Loucy (cell line): ENCODE data around the gene PRR20G.
A peak's percentile ranks its signal among the peaks of the same experiment; 100 is the strongest.

Experiments
- H2AFZ ChIP-seq: fragments of 200-600 bp; sonication (generic); 2 replicates; pipeline ENCODE4 v1.6.0; 2016; ENCODE audit warnings: antibody characterized with exemption, mild to moderate bottlenecking, low read length, moderate library complexity
- H3F3A ChIP-seq: fragments of 200-600 bp; 2 replicates; pipeline ENCODE4 v1.6.0; 2016; ENCODE audit warnings: antibody characterized with exemption, low read depth, mild to moderate bottlenecking
- H3K27me3 ChIP-seq: fragments of 200-600 bp; sonication (generic); 2 replicates; pipeline ENCODE4 v1.6.1; 2014; ENCODE audit warnings: low read length, mild to moderate bottlenecking; ENCODE audit not compliant: insufficient read depth, poor library complexity, severe bottlenecking
- H3K36me3 ChIP-seq: fragments of 200-600 bp; sonication (generic); 2 replicates; pipeline ENCODE4 v1.6.1; 2016; ENCODE audit warnings: low read length; ENCODE audit not compliant: insufficient read depth
- H3K4me1 ChIP-seq: fragments of 200-600 bp; sonication (generic); 2 replicates; pipeline ENCODE4 v1.5.1; 2014; ENCODE audit warnings: low read length, mild to moderate bottlenecking; ENCODE audit not compliant: insufficient read depth, poor library complexity, severe bottlenecking
- H3K4me2 ChIP-seq: fragments of 200-600 bp; sonication (generic); 2 replicates; pipeline ENCODE4 v1.6.0; 2014; ENCODE audit warnings: antibody characterized with exemption, low read length, low read depth, mild to moderate bottlenecking; ENCODE audit not compliant: poor library complexity, severe bottlenecking
- H3K4me3 ChIP-seq: fragments of 200-600 bp; sonication (generic); 2 replicates; pipeline ENCODE4 v1.5.1; 2014; ENCODE audit warnings: low read length, mild to moderate bottlenecking, mixed read lengths; ENCODE audit not compliant: poor library complexity, severe bottlenecking
- H3K79me2 ChIP-seq: fragments of 200-600 bp; sonication (generic); 2 replicates; pipeline ENCODE4 v1.6.1; 2014; ENCODE audit warnings: low read length; ENCODE audit not compliant: insufficient read depth
- H3K9ac ChIP-seq: fragments of 200-600 bp; sonication (generic); 2 replicates; pipeline ENCODE4 v1.6.0; 2014; ENCODE audit warnings: mild to moderate bottlenecking, low read depth, low read length, moderate library complexity; ENCODE audit not compliant: poor library complexity, severe bottlenecking
- H3K9me2 ChIP-seq: fragments of 200-600 bp; sonication (generic); replicated peaks from 2 replicates; pipeline ENCODE4 v1.6.1; 2016; ENCODE audit warnings: low read depth, low read length, mixed read lengths
- H3K9me3 ChIP-seq: fragments of 200-600 bp; sonication (generic); 2 replicates; pipeline ENCODE4 v1.6.1; 2014; ENCODE audit warnings: mild to moderate bottlenecking, antibody characterized with exemption, low read length, low read depth; ENCODE audit not compliant: insufficient read depth
- H4K20me1 ChIP-seq: fragments of 200-600 bp; sonication (generic); 2 replicates; pipeline ENCODE4 v1.6.0; 2014; ENCODE audit warnings: antibody characterized with exemption, low read length, mild to moderate bottlenecking; ENCODE audit not compliant: insufficient read depth, poor library complexity, severe bottlenecking
- CTCF ChIP-seq: fragments of 200-600 bp; sonication (generic); conservative IDR thresholded peaks from 2 replicates; pipeline ENCODE4 v1.5.1; 2014; ENCODE audit warnings: mild to moderate bottlenecking, antibody characterized with exemption, low read length
- EZH2phosphoT487 ChIP-seq: fragments of 200-600 bp; IDR thresholded peaks from 2 replicates; pipeline ENCODE4 v1.6.1; 2018; ENCODE audit warnings: antibody characterized with exemption, mild to moderate bottlenecking, moderate library complexity, borderline replicate concordance

PRR20G gene

GRCh38 chr3:127291114-127291513, 3.3 kb upstream of the PRR20G start:
- Histone ChIP-seq H3K4me1 (no peaks in the 10 kb centered on the region), H3K4me3 (no peak overlapping the region)
- no peak for TF ChIP-seq CTCF
- no peak for TF ChIP-seq EZH2phosphoT487

GRCh38 chr3:127289706-127290575, 2.1 kb upstream of the PRR20G start:
- TF ChIP-seq EZH2phosphoT487, result no peak
- TF ChIP-seq CTCF, result no peak
- H3K9me3 ChIP-seq, result no peaks in the 10 kb centered on the region
- no peaks in the 10 kb centered on the region for H3F3A ChIP-seq
- H4K20me1 ChIP-seq, result no peaks in the 10 kb centered on the region
- H3K79me2 ChIP-seq, result no peaks in the 10 kb centered on the region
- H3K27me3 ChIP-seq, result no peaks in the 10 kb centered on the region
- H3K9me2 ChIP-seq, result no peaks in the 10 kb centered on the region
- H3K9ac ChIP-seq, result no peak overlapping the region
- H3K36me3 ChIP-seq, result no peaks in the 10 kb centered on the region
- H3K4me2 ChIP-seq, result no peak overlapping the region
- no peaks in the 10 kb centered on the region for H3K4me1 ChIP-seq
- no peak overlapping the region for H3K4me3 ChIP-seq
- no peak overlapping the region for H2AFZ ChIP-seq

More at GRCh38 chr3:127291114-127291513, 3.3 kb upstream of the PRR20G start:
- Histone ChIP-seq H4K20me1 (no peaks in the 10 kb centered on the region), H3K9me3 (no peaks in the 10 kb centered on the region), H2AFZ (no peak overlapping the region), H3K79me2 (no peaks in the 10 kb centered on the region), H3K36me3 (no peaks in the 10 kb centered on the region), H3K27me3 (no peaks in the 10 kb centered on the region), H3K9ac (no peak overlapping the region), H3K9me2 (no peaks in the 10 kb centered on the region), H3F3A (no peaks in the 10 kb centered on the region), H3K4me2 (no peak overlapping the region)

GRCh38 chr3:127288921-127289705, 1.3 kb upstream of the PRR20G start:
- H3K4me2 ChIP-seq, result no peak overlapping the region
- H4K20me1 ChIP-seq, result no peaks in the 10 kb centered on the region
- H3K36me3 ChIP-seq, result no peaks in the 10 kb centered on the region
- no peaks in the 10 kb centered on the region for H3K4me1 ChIP-seq
- no peaks in the 10 kb centered on the region for H3K9me2 ChIP-seq
- no peaks in the 10 kb centered on the region for H3K9me3 ChIP-seq
- no peaks in the 10 kb centered on the region for H3K79me2 ChIP-seq
- no peaks in the 10 kb centered on the region for H3F3A ChIP-seq
- H3K27me3 ChIP-seq, result no peaks in the 10 kb centered on the region
- no peak overlapping the region for H3K9ac ChIP-seq
- H2AFZ ChIP-seq, result no peak overlapping the region
- TF ChIP-seq CTCF, result peak; percentile 39
- no peak for TF ChIP-seq EZH2phosphoT487
- no peak overlapping the region for H3K4me3 ChIP-seq
